Testis (tissue), 5 donors: ENCODE results near the gene NAGK. TPM values are rescaled to one million over a fixed set of nuclear protein-coding genes. Genes with fewer than 3 reads are reported as not detected.
A peak's percentile ranks its signal among the peaks of the same experiment; 100 is the strongest.
"Not testable (repeated sequence)": the region's sequence is repeated elsewhere in the genome, so short reads cannot be mapped to it uniquely, and the experiment has no call there.

ENCODE experiments used
- DNase-seq: peaks from one replicate; pipeline ENCODE4 v3.0.0-alpha.2; 2019
- H3K27ac ChIP-seq, 2 donors: fragments of 200-600 bp; sonication (generic); one replicate each; pipeline ENCODE4 v1.5.1; 2019
- H3K27me3 ChIP-seq: fragments of 200-600 bp; sonication (generic); one replicate; pipeline ENCODE4 v1.5.1; 2019
- H3K36me3 ChIP-seq: fragments of 200-600 bp; sonication (generic); one replicate; pipeline ENCODE4 v1.5.1; 2017; ENCODE audit warnings: low read depth; ENCODE audit errors: missing control alignments
- H3K4me1 ChIP-seq: fragments of 200-600 bp; sonication (generic); one replicate; pipeline ENCODE4 v1.5.1; 2019
- H3K4me3 ChIP-seq, 2 donors: fragments of 200-600 bp; sonication (generic); one replicate each; pipeline ENCODE4 v1.5.1; 2017 to 2019
- H3K9me3 ChIP-seq: fragments of 200-600 bp; sonication (generic); one replicate; pipeline ENCODE4 v1.5.1; 2017
- POLR2A ChIP-seq: fragments of 450-650 bp; IDR thresholded peaks from one replicate; pipeline ENCODE4 v1.6.1; 2017; ENCODE audit warnings: antibody characterized with exemption, mild to moderate bottlenecking, moderate library complexity
- WGBS, 2 donors: methylation state at CpG; one replicate each; pipeline ENCODE4 v1.1.5; 2018; 5-methylcytosine and 5-hydroxymethylcytosine counted together
- intact Hi-C: fragments of 100-400 bp; cut with DNase I; formaldehyde crosslinking; loops from one replicate; pipeline ENCODE4 v1.15.1; 2023; ENCODE audit warnings: low total_unique reads
- long read RNA-seq, 2 donors: transcript quantifications; one replicate each; lab custom pipeline, GENCODE V29; 2026
- polyA plus RNA-seq: library from polyadenylated mRNA; stranded (reverse); fragments of 350-450 nt; fragmentation: Illumina TruSeq; extraction: RNeasy Lipid Tissue Mini Kit (QIAGEN cat#74804); gene quantifications from one replicate; pipeline ENCODE4 v1.2.3, GENCODE V29; 2014; ENCODE audit warnings: low read depth, low replicate concordance; ENCODE audit not compliant: insufficient read depth
- total RNA-seq, 2 donors: library from RNA; depleted of rRNA; stranded (reverse); fragments of >200 nt; gene quantifications; one replicate each; pipeline ENCODE4 v1.2.3, GENCODE V29; 2016
- TF ChIP-seq, protein P1 (sequence below), 3 experiments: fragments of 450-650 bp in 2 of 3; fragments of 200-600 bp in 1 of 3; sonication (generic) in 1 of 3; IDR thresholded peaks; one replicate each; pipeline ENCODE4 v1.5.1; 2016 to 2019; ENCODE audit warnings: antibody characterized with exemption in 3 of 3, mild to moderate bottlenecking in 2 of 3, moderate library complexity in 1 of 3

Gene NAGK
- total RNA-seq (10 to 100 TPM; 77.5 to 87.5 TPM), polyA plus RNA-seq (153 TPM)
- long read RNA-seq, donor 1, full-length matches to known transcripts, result 57 of 69 reads
- long read RNA-seq, donor 1, partial matches to known transcripts, result 12 of 69 reads
- long read RNA-seq, donor 1, other reads (novel, unspliced or antisense), result 0 of 69 reads
- long read RNA-seq, donor 2, transcript NAGK-229 (10 exons, 1,801 nt), result major isoform, 13 of 27 reads
- long read RNA-seq, donor 2, partial matches to known transcripts, result 9 of 27 reads
- long read RNA-seq, donor 2, other reads (novel, unspliced or antisense), result 0 of 27 reads

DNA sequence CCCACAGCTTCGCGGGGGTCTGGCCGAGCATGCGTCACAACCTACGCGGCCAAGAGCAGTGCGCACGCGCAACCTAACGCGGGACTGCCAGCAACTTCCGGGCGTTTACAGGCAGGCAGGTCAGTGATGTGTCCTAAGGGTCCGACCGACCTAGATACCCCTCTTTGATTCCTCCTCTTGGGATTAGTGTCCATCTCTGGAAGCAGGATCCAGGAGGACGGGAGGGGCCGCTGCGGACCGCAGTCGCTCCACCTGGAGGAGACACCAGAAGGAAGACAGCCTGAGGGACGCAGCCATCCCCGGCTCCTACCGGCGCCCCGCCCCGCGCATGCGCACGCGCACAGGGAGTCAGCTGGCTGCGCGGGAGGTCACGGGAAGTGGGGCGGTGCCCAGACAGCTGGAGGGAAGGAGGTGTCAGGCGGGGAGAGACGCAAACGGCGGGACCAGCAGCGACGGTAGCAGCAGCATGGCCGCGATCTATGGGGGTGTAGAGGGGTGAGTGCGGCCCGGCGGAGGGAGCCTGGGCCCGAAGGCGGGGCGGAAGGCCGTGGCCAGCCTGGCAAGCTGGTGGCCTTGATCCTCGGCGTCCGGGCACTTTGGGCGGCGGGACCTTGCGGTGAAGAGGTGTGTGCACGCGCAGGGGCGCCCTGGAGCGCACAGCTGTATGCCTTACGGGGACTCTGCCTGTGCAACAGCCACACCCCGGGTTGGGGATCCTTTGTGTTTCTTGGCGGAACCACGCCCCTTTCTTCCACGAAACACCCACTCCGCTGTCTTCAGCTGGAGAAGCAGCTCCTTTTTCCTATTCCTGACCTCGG, at the start of gene NAGK:
NAGK (plus strand) TSS at position 431 of the 818 bp plus-strand sequence; CDS start at position 467, 36 bp downstream.
- Histone ChIP-seq H3K36me3 (no peaks in the 10 kb centered on the region), H3K4me3 (peak within 1 kb of the TSS; percentile 80 to 94), H3K27me3 (no peaks in the 10 kb centered on the region), H3K4me1 (peaks cover 9% of the 10 kb centered on the region), H3K27ac (peak within 1 kb of the TSS; percentile 69 to 98), H3K9me3 (no peaks in the 10 kb centered on the region)
- TF ChIP-seq POLR2A, result peak; percentile 99
- TF ChIP-seq, protein P1, sequence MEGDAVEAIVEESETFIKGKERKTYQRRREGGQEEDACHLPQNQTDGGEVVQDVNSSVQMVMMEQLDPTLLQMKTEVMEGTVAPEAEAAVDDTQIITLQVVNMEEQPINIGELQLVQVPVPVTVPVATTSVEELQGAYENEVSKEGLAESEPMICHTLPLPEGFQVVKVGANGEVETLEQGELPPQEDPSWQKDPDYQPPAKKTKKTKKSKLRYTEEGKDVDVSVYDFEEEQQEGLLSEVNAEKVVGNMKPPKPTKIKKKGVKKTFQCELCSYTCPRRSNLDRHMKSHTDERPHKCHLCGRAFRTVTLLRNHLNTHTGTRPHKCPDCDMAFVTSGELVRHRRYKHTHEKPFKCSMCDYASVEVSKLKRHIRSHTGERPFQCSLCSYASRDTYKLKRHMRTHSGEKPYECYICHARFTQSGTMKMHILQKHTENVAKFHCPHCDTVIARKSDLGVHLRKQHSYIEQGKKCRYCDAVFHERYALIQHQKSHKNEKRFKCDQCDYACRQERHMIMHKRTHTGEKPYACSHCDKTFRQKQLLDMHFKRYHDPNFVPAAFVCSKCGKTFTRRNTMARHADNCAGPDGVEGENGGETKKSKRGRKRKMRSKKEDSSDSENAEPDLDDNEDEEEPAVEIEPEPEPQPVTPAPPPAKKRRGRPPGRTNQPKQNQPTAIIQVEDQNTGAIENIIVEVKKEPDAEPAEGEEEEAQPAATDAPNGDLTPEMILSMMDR (IDR thresholded peaks at IDR 0.05), result peak in 1 of 3 experiments; percentile 9
- 0% methylated on average over 23 to 62 of the region's 66 CpGs for WGBS, 2 donors
- intact Hi-C loops, result no loop called here
- DNase-seq, result peak; percentile 96

DNA sequence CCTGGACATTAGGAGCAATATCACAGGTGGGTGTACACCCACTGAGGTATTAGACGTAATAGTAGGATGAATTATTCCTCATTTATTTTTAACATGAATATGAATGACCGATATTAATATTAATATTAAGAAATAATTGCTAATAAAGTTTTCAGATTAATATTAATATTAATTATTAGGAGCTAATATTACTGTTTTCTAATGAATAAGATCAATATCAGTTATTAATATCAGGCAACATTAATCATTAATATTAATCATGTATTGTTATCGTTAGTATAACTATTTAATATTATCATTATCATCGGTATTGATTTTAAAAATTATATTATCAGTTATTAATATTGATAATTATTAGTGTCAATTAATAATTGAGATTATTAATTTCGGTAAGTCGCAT, 48.5 kb upstream of the NAGK start:
- H3K4me1 ChIP-seq, H3K36me3 ChIP-seq, H3K27me3 ChIP-seq, H3K4me3 ChIP-seq, intact Hi-C loops, DNase-seq, H3K9me3 ChIP-seq, H3K27ac ChIP-seq: not testable (repeated sequence)
- 67 to 85% methylated on average over 6 of the region's 6 CpGs for WGBS, 2 donors

DNA sequence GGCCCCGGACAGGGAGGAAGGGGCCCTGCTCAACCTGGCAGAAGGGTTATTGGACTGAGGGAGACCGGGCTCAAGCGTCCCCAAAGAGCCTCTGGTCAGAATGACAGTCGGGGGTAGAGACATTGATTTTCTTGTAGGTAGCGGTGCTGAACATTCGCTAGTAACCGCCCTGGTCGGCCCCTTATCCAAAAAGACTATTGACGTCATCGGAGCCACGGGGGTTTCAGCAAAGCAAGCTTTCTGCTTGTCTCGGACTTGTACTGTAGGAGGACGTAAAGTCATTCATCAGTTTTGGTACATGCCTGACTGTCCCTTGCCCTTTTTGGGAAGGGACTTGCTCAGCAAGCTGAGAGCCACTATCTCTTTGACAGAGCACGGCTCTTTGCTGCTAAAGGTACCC, 47.1 kb upstream of the NAGK start:
- H3K27me3 ChIP-seq, H3K9me3 ChIP-seq, H3K36me3 ChIP-seq, H3K27ac ChIP-seq, DNase-seq, H3K4me1 ChIP-seq, H3K4me3 ChIP-seq, intact Hi-C loops: not testable (repeated sequence)
- WGBS, 2 donors, result 79 to 85% methylated on average over 9 to 14 of the region's 14 CpGs

DNA sequence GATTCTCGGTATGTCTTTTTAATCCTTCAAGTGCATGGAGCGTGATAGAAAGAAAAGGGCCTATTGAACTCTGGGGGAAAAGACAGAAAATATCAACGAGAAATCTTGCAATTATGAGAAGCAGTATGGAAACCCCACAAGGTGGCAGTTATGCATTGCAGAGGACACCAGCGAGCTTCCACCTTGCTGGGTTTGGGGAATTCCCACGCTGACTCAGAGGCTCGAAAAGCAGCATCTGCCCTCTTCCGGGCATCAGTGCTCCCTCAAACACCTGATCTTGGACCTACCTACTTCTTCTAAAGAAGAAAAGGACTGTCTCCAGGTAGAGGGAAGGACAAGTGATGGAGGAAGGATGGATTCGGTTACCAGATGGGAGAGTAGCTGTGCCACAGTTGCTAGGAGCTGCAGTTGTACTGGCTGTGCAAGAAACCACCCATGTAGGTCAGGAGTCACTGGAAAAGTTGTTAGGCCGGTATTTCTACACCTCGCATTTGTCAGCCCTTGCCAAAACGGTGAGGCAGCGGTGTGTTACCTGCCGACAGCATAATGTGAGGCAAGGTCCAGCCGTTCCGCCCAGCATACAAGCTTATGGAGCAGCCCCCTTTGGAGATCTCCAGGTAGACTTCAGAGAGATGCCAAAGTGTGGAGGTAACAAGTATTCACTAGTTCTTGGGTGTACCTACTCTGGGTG, 44.8 kb upstream of the NAGK start:
- H3K36me3 ChIP-seq, H3K9me3 ChIP-seq, intact Hi-C loops, H3K4me1 ChIP-seq, H3K4me3 ChIP-seq, H3K27me3 ChIP-seq, DNase-seq, H3K27ac ChIP-seq: not testable (repeated sequence)
- whole genome bisulfite sequencing, 2 donors, result 79 to 80% methylated on average over 8 to 15 of the region's 15 CpGs

DNA sequence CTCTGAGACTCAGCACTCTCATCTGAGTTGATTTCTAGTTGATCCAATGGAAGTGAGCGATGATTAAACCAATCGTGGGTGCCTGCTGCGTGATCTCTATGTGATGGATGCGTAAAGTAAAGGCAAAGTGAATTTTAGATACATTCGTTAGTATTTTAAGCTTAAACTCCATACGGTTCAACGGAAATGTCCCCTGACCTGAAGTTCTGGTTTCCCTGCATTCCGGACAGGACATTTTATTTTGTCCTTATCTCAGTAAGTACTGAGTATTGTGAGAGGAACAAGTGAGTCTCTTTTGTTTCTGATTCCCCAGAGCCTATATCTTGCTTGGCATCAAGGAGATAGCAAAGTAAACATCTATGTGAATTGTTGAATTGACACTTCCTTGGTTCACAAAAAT, 32.2 kb upstream of the NAGK start:
- H3K27ac ChIP-seq, H3K27me3 ChIP-seq, intact Hi-C loops, H3K9me3 ChIP-seq, H3K36me3 ChIP-seq, H3K4me3 ChIP-seq, H3K4me1 ChIP-seq, DNase-seq: not testable (repeated sequence)
- WGBS, 2 donors, result 90 to 91% methylated on average over 8 of the region's 8 CpGs

DNA sequence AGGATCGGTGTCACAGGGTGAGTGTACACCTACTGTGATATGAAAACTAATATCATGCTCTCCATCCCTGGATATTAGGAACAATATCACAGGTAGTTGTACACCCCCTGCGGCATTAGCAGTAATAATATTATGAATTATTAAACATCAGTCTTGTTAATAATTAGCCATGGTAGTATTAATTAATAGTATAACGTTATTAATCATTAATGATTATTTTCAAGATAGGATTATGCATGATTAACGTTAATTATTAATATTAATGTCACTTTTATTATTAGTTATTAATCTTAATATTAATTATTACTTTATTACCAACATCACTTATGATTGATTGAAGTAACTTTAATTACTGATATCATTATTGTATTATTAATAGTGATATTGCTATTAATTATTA, 26.2 kb upstream of the NAGK start:
- no peak overlapping the region for H3K4me3 ChIP-seq
- no peaks in the 10 kb centered on the region for H3K9me3 ChIP-seq
- no peak overlapping the region for H3K27ac ChIP-seq
- WGBS, 2 donors, result 52 to 62% methylated on average over 4 of the region's 4 CpGs
- intact Hi-C loops, result no loop called here
- no peaks in the 10 kb centered on the region for H3K4me1 ChIP-seq
- no peak for DNase-seq
- no peaks in the 10 kb centered on the region for H3K27me3 ChIP-seq
- no peaks in the 10 kb centered on the region for H3K36me3 ChIP-seq
- TF ChIP-seq, protein P1 (IDR thresholded peaks at IDR 0.05), result no peak
- TF ChIP-seq POLR2A, result no peak
